HepG2 (cell line): ENCODE data around the gene GPR152. TPM values are rescaled to one million over a fixed set of nuclear protein-coding genes. Genes with fewer than 3 reads are reported as not detected.

ENCODE experiments used
- AKAP8 ChIP-seq: sonication (generic); formaldehyde crosslinking; IDR thresholded peaks from 2 replicates; pipeline ENCODE4 v1.5.1; 2020; ENCODE audit warnings: mild to moderate bottlenecking, missing genetic modification reagents
- ATF7-NPFF ChIP-seq: sonication (generic); formaldehyde crosslinking; IDR thresholded peaks from 2 replicates; pipeline ENCODE4 v1.8.1; 2023; ENCODE audit warnings: mild to moderate bottlenecking, low read depth, missing genetic modification reagents, moderate library complexity
- CBX1 ChIP-seq: IDR thresholded peaks from one replicate; pipeline ENCODE4 v1.6.1; 2016; ENCODE audit warnings: antibody characterized with exemption, low read depth
- DNMT3B ChIP-seq: conservative IDR thresholded peaks from 2 replicates; pipeline ENCODE4 v1.6.1; 2016; ENCODE audit warnings: missing biosample characterization, control low read depth
- EZH2 ChIP-seq: conservative IDR thresholded peaks from 2 replicates; pipeline ENCODE4 v1.6.1; 2012; ENCODE audit warnings: mild to moderate bottlenecking, low read depth, low read length, moderate library complexity
- FOXK1 ChIP-seq: sonication (generic); formaldehyde crosslinking; IDR thresholded peaks from 2 replicates; pipeline ENCODE4 v1.4.0; 2020; ENCODE audit warnings: low read depth, missing genetic modification reagents, borderline replicate concordance
- GATA4 ChIP-seq: sonication (generic); IDR thresholded peaks from 2 replicates; pipeline ENCODE4 v1.6.1; 2016; ENCODE audit warnings: antibody characterized with exemption, low read depth, borderline replicate concordance
- KDM3A ChIP-seq: IDR thresholded peaks from 2 replicates; pipeline ENCODE4 v1.6.1; 2018; ENCODE audit warnings: low read depth, missing compliant biosample characterization
- KDM5A ChIP-seq: fragments of 200-600 bp; sonication (generic); IDR thresholded peaks from 2 replicates; pipeline ENCODE4 v1.7.0; 2018; ENCODE audit warnings: antibody characterized with exemption, mild to moderate bottlenecking, low read length, borderline replicate concordance
- MEIS1 ChIP-seq: sonication (generic); formaldehyde crosslinking; IDR thresholded peaks from 2 replicates; pipeline ENCODE4 v1.9.0; 2021; ENCODE audit warnings: mild to moderate bottlenecking, missing genetic modification reagents, moderate library complexity, borderline replicate concordance
- MEIS2 ChIP-seq: sonication (generic); formaldehyde crosslinking; IDR thresholded peaks from 2 replicates; pipeline ENCODE4 v1.9.0; 2021; ENCODE audit warnings: mild to moderate bottlenecking, missing genetic modification reagents
- NONO ChIP-seq, 2 experiments: fragments of 450-650 bp in 1 of 2; sonication (generic) in 1 of 2; formaldehyde crosslinking in 1 of 2; IDR thresholded peaks in 1 of 2; conservative IDR thresholded peaks in 1 of 2; 2 replicates each; pipeline versions ENCODE4 v1.6.1 to v1.8.0; 2017 to 2022; ENCODE audit warnings: mild to moderate bottlenecking in 1 of 2, missing genetic modification reagents in 1 of 2, moderate library complexity in 1 of 2
- ONECUT2 ChIP-seq: sonication (generic); formaldehyde crosslinking; IDR thresholded peaks from 2 replicates; pipeline ENCODE4 v1.4.0; 2020; ENCODE audit warnings: missing genetic modification reagents
- RAD21 ChIP-seq: fragments of 450-650 bp; formaldehyde crosslinking; IDR thresholded peaks from 2 replicates; pipeline ENCODE4 v1.5.0; 2020; ENCODE audit warnings: mild to moderate bottlenecking
- RBFOX2 ChIP-seq: fragments of 200-400 bp; formaldehyde crosslinking; IDR thresholded peaks from 2 replicates; pipeline ENCODE4 v1.6.1; 2017; ENCODE audit warnings: low read depth, mild to moderate bottlenecking, low read length
- RXRB ChIP-seq: IDR thresholded peaks from 2 replicates; pipeline ENCODE4 v1.6.1; 2016; ENCODE audit warnings: borderline replicate concordance, missing genetic modification reagents, missing compliant biosample characterization
- SALL1 ChIP-seq: sonication (generic); formaldehyde crosslinking; IDR thresholded peaks from 2 replicates; pipeline ENCODE4 v1.8.0; 2022; ENCODE audit warnings: mild to moderate bottlenecking, missing genetic modification reagents
- SIN3A ChIP-seq: IDR thresholded peaks from 2 replicates; pipeline ENCODE4 v1.6.1; 2011; ENCODE audit warnings: low read depth, mild to moderate bottlenecking, control low read depth, low read length, borderline replicate concordance
- SKI ChIP-seq: fragments of 450-650 bp; IDR thresholded peaks from one replicate; pipeline ENCODE4 v1.6.1; 2018; ENCODE audit warnings: mild to moderate bottlenecking; ENCODE audit not compliant: partially characterized antibody
- SP1 ChIP-seq, 2 experiments: fragments of 450-650 bp in 1 of 2; sonication (generic) in 1 of 2; formaldehyde crosslinking in 1 of 2; IDR thresholded peaks; 2 replicates each; pipeline versions ENCODE4 v1.4.0 to v1.6.1; 2016 to 2020; ENCODE audit warnings: missing genetic modification reagents in 1 of 2
- SRY ChIP-seq: sonication (generic); formaldehyde crosslinking; IDR thresholded peaks from 2 replicates; pipeline ENCODE4 v1.8.0; 2022; ENCODE audit warnings: mild to moderate bottlenecking, missing genetic modification reagents
- TBX3 ChIP-seq: fragments of 450-650 bp; IDR thresholded peaks from 2 replicates; pipeline ENCODE4 v1.6.1; 2017; ENCODE audit warnings: antibody characterized with exemption, mild to moderate bottlenecking, inconsistent platforms, borderline replicate concordance
- ZNF12 ChIP-seq: sonication (generic); formaldehyde crosslinking; IDR thresholded peaks from 2 replicates; pipeline ENCODE4 v1.5.0; 2020; ENCODE audit warnings: missing genetic modification reagents
- ZNF430 ChIP-seq: sonication (generic); formaldehyde crosslinking; IDR thresholded peaks from 2 replicates; pipeline ENCODE4 v1.9.0; 2021; ENCODE audit warnings: mild to moderate bottlenecking, missing genetic modification reagents
- ZSCAN21 ChIP-seq: sonication (generic); formaldehyde crosslinking; IDR thresholded peaks from 2 replicates; pipeline ENCODE4 v1.8.0; 2022; ENCODE audit warnings: mild to moderate bottlenecking, missing genetic modification reagents, moderate library complexity, borderline replicate concordance
- polyA plus RNA-seq, 8 experiments: library from polyadenylated mRNA; depleted of rRNA in 3 of 8; stranded (reverse) in 7 of 8; unstranded in 1 of 8; fragments of >200 nt; fragmentation: Illumina TruSeq in 4 of 8; extraction: Trizol in 4 of 8; gene quantifications; 2 replicates each; pipeline versions ENCODE4 v1.2.1 to v1.2.3, GENCODE V29; 2011 to 2016; ENCODE audit warnings: low read depth in 4 of 8, missing spikeins in 1 of 8, mixed read lengths in 1 of 8; ENCODE audit not compliant: insufficient read depth in 1 of 8
- total RNA-seq, 5 experiments: library from RNA; depleted of rRNA; stranded (reverse); fragments of >200 nt; fragmentation: Illumina TruSeq; extraction: Trizol; gene quantifications; 2 replicates each; pipeline ENCODE4 v1.2.3, GENCODE V29; 2016; ENCODE audit warnings: low read depth in 1 of 5
- TF ChIP-seq, protein P1 (sequence below): IDR thresholded peaks from 2 replicates; pipeline ENCODE4 v1.6.1; 2016; ENCODE audit warnings: missing genetic modification reagents, missing compliant biosample characterization
- TF ChIP-seq, protein P2 (sequence below), 2 experiments: sonication (generic) in 1 of 2; formaldehyde crosslinking in 1 of 2; IDR thresholded peaks; 2 replicates each; pipeline versions ENCODE4 v1.4.0 to v1.6.1; 2018 to 2020; ENCODE audit warnings: missing genetic modification reagents in 2 of 2, borderline replicate concordance in 1 of 2, low read depth in 1 of 2, mild to moderate bottlenecking in 1 of 2, missing biosample characterization in 1 of 2

Gene GPR152
- total and polyA plus RNA-seq, 2 of the 13 experiments (the other 11 are each of a cell fraction or from before 2014, with no cell fraction given): not detected

DNA sequence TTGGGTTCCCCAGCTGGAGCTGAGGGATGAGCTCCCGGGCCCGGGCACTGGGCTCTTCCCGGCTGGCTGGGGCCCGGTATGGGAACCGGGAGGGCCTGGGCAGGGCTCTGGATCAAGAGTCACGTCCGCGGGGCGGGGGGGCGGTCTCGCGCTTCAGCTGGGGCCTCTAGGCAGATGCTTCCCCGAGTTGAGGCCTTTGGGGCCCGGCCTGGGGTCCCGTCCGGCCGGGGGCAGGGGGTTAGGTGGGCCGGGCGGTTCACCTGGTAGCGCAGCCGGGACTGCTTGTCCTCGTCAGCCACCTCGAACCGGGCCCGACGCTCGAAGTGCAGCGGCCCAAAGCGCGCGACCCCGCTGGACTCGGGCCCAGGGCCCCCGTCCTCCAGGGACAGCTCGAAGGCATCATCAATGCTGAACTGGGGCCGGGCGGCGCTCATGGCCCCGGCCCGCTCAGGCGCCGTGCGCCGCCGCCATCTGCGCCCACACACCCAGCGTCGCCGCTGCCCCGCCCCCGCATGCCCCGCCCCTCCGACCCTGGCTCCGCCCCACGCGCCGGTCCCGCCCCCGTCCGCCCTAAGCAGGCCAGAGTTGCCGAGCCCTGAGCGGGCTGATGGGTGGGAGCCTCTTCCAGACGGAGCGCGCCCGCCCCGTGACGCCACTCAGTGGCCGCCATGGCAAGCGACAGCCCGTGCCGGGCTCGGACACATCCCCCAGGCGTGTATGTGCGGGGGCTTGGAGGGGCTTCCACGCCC lies 16.4 kb upstream of the GPR152 start, which contains the start of gene TMEM134 (continued):
- TF ChIP-seq ZNF430 (CRISPR knock-in tag) (peak; percentile 68), NONO (IDR thresholded peaks at IDR 0.05) (no peak), NONO (CRISPR knock-in tag; conservative IDR thresholded peaks at IDR 0.05) (peak; percentile 92), SALL1 (peak; percentile 71; the same call in 1 of the 2 replicates), SP1 (IDR thresholded peaks at IDR 0.05) (no peak), SP1 (CRISPR knock-in tag; IDR thresholded peaks at IDR 0.05) (peak; percentile 100), ZNF12 (0 out of 2 replicates have a peak, but pooled peaks have one; percentile 24), GATA4 (0 out of 2 replicates have a peak, but pooled peaks have one; percentile 21), RXRB (CRISPR knock-in tag) (0 out of 2 replicates have a peak, but pooled peaks have one; percentile 30), AKAP8 (peak; percentile 79; the same call in 1 of the 2 replicates), SRY (CRISPR knock-in tag) (peak; percentile 69; the same call in 1 of the 2 replicates), RAD21 (peak; percentile 89), KDM5A (peak; percentile 55; the same call in 1 of the 2 replicates), SKI (peak; percentile 71), SIN3A (peak; percentile 58; the same call in 1 of the 2 replicates), ZSCAN21 (CRISPR knock-in tag) (peak; percentile 28; the same call in 1 of the 2 replicates), TBX3 (no peak), ATF7-NPFF (CRISPR knock-in tag) (peak; percentile 43; the same call in 1 of the 2 replicates), MEIS2 (CRISPR knock-in tag) (peak; percentile 65; the same call in 1 of the 2 replicates), EZH2 (no peak), MEIS1 (peak; percentile 78; the same call in 1 of the 2 replicates), ONECUT2 (CRISPR knock-in tag) (no peak), KDM3A (peak; percentile 67; the same call in 1 of the 2 replicates), CBX1 (peak; percentile 57), RBFOX2 (peak; percentile 84), FOXK1 (CRISPR knock-in tag) (peak; percentile 44; the same call in 1 of the 2 replicates), DNMT3B (CRISPR knock-in tag) (no peak)
- TF ChIP-seq, protein P1, sequence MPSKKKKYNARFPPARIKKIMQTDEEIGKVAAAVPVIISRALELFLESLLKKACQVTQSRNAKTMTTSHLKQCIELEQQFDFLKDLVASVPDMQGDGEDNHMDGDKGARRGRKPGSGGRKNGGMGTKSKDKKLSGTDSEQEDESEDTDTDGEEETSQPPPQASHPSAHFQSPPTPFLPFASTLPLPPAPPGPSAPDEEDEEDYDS (CRISPR knock-in tag): peak; percentile 56; the same call in 1 of the 2 replicates
- TF ChIP-seq, protein P2, sequence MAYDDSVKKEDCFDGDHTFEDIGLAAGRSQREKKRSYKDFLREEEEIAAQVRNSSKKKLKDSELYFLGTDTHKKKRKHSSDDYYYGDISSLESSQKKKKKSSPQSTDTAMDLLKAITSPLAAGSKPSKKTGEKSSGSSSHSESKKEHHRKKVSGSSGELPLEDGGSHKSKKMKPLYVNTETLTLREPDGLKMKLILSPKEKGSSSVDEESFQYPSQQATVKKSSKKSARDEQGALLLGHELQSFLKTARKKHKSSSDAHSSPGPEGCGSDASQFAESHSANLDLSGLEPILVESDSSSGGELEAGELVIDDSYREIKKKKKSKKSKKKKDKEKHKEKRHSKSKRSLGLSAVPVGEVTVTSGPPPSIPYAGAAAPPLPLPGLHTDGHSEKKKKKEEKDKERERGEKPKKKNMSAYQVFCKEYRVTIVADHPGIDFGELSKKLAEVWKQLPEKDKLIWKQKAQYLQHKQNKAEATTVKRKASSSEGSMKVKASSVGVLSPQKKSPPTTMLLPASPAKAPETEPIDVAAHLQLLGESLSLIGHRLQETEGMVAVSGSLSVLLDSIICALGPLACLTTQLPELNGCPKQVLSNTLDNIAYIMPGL (CRISPR knock-in tag; IDR thresholded peaks at IDR 0.05; ENCODE audit: borderline replicate concordance in 1 of 2, low read depth in 1 of 2): peak; percentile 69 to 82; a peak in 3 of 4 replicates
